Measurements from ENCODE around the gene NEK4. TPM values are rescaled to one million over a fixed set of nuclear protein-coding genes. Genes with fewer than 3 reads are reported as not detected.
"Not testable (repeated sequence)": the region's sequence is repeated elsewhere in the genome, so short reads cannot be mapped to it uniquely, and the experiment has no call there.

Gene NEK4
- total RNA-seq, 2 experiments from 2014 or later, result 29.4 to 29.7 TPM

- Mint-ChIP-seq H3K4me1 (no peaks in the 10 kb centered on the region), H3K4me3 (no peak overlapping the region), H3K36me3 (peaks cover 14% of the 10 kb centered on the region), H3K27me3 (no peaks in the 10 kb centered on the region), H3K27ac (no peak overlapping the region), H3K9me3 (no peaks in the 10 kb centered on the region)
- no peak for DNase-seq
Measured at GRCh38 chr3:52743152-52743551, 27.6 kb downstream of the NEK4 start.

DNA sequence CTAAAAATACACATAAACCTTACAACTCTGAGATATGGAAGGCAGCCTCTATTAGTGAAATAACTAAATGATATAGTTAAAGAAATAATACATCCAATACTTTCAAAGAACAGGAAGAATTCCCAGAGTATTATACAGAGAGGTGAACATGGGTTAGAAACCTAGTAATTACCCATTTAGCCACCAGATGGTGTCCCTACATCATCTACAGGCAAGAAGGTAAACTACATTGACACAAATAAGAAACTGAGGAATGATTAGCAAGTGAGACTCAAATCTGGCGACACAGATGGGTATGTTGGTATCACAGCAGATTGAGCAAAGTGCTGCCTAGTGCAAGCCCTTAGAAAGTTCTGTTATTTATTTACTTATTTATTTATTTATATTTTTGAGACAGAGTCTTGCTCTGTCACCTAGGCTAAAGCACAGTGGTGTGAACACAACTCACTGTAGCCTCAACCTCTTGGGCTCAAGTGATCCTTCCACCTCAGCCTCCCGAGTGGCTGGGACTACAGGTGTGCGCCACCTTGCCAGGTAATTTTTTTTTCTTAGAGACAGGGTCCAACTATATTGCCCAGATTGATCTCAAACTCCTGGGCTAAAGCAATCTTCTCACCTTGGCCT is 28.2 kb downstream of the NEK4 start:
- H3K27ac Mint-ChIP-seq, result no peak overlapping the region
- H3K36me3 Mint-ChIP-seq, result peaks cover 14% of the 10 kb centered on the region
- no peak for DNase-seq
- H3K9me3 Mint-ChIP-seq, result no peaks in the 10 kb centered on the region
- H3K27me3 Mint-ChIP-seq, result no peaks in the 10 kb centered on the region
- no peaks in the 10 kb centered on the region for H3K4me1 Mint-ChIP-seq
- H3K4me3 Mint-ChIP-seq, result no peak overlapping the region

- Mint-ChIP-seq H3K4me1 (no peaks in the 10 kb centered on the region), H3K36me3 (peaks cover 21% of the 10 kb centered on the region), H3K27me3 (no peaks in the 10 kb centered on the region), H3K27ac (no peak overlapping the region), H3K4me3 (no peak overlapping the region), H3K9me3 (no peaks in the 10 kb centered on the region)
- no peak for DNase-seq
Measured at GRCh38 chr3:52739730-52740129, 31.0 kb downstream of the NEK4 start.

DNA sequence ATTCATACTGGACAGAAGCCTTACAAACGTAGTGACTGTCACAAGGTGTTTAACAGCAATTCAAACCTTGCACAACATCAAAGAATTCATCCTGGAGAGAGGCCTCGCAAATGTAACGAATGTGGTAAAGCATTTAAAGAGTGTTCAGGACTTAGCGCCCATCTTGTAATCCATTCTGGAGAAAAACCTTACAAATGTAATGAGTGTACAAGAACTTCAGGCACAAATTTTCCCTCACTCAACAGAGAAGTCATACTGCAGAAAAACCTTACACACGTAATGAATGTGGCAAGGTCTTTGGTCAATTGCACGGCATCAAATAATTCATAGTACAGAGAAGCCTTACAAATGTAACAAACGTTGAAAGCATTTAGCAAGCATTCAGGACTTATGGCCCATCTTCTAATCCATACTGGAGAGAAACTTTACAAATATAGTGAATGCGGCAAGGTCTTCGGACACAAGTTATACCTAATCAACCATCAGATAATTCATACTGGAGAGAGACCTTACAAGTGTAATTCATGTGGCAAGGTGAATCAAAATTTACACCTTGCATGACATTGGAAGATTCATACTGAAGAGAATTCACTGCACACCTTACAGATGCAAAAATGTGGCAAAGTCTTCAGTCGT is 37.4 kb downstream of the NEK4 start:
- H3K4me3 Mint-ChIP-seq, result no peak overlapping the region
- no peak for DNase-seq
- H3K4me1 Mint-ChIP-seq, result peaks cover 6% of the 10 kb centered on the region
- H3K27me3 Mint-ChIP-seq, result no peaks in the 10 kb centered on the region
- H3K9me3 Mint-ChIP-seq, result peaks cover 28% of the 10 kb centered on the region
- peaks cover 73% of the 10 kb centered on the region for H3K36me3 Mint-ChIP-seq
- H3K27ac Mint-ChIP-seq, result no peak overlapping the region

- H3K4me1 Mint-ChIP-seq, result peaks cover 6% of the 10 kb centered on the region
- peaks cover 78% of the 10 kb centered on the region for H3K36me3 Mint-ChIP-seq
- no peak overlapping the region for H3K4me3 Mint-ChIP-seq
- H3K27me3 Mint-ChIP-seq, result no peaks in the 10 kb centered on the region
- no peak overlapping the region for H3K27ac Mint-ChIP-seq
- peaks cover 29% of the 10 kb centered on the region for H3K9me3 Mint-ChIP-seq
- no peak for DNase-seq
Measured at GRCh38 chr3:52731590-52731989, 39.1 kb downstream of the NEK4 start.

DNA sequence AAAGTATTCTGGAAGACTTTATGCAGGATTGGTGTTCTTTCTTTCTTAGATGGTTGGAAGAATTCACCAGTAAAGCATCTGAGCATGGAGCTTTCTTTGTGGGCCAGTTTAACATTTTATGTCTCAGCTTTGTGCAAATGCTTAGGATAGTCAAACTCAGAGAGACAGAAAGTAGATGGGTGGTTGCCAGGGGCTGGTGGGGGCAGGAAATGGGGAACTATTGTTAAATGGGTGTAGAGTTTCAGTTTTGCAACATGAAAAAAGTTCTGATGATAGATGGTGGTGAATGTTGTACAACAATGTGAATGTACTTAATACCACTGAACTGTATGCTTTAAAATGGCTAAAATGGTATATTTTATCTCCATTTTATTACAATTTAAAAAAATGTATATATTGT is 40.1 kb downstream of the NEK4 start:
- DNase-seq, result no peak
- H3K4me1 Mint-ChIP-seq, result peaks cover 6% of the 10 kb centered on the region
- no peak overlapping the region for H3K4me3 Mint-ChIP-seq
- H3K9me3 Mint-ChIP-seq, result peaks cover 29% of the 10 kb centered on the region
- no peaks in the 10 kb centered on the region for H3K27me3 Mint-ChIP-seq
- H3K36me3 Mint-ChIP-seq, result peaks cover 75% of the 10 kb centered on the region
- H3K27ac Mint-ChIP-seq, result no peak overlapping the region

- DNase-seq, result not testable (repeated sequence)
Measured at GRCh38 chr3:52728753-52729152, 42.0 kb downstream of the NEK4 start.

GRCh38 chr3:52724511-52724910 is 46.2 kb downstream of the NEK4 start:
- Mint-ChIP-seq H3K4me3 (no peak overlapping the region), H3K27ac (no peak overlapping the region), H3K36me3 (peaks cover 29% of the 10 kb centered on the region), H3K9me3 (peaks cover 13% of the 10 kb centered on the region), H3K4me1 (peaks cover 24% of the 10 kb centered on the region), H3K27me3 (no peaks in the 10 kb centered on the region)
- DNase-seq, result no peak

More at GRCh38 chr3:52728753-52729152, 42.0 kb downstream of the NEK4 start:
- H3K27ac Mint-ChIP-seq, H3K4me3 Mint-ChIP-seq, H3K4me1 Mint-ChIP-seq, H3K27me3 Mint-ChIP-seq: not testable (repeated sequence)
- Mint-ChIP-seq H3K36me3 (peaks cover 60% of the 10 kb centered on the region), H3K9me3 (peaks cover 28% of the 10 kb centered on the region)

- no peak for DNase-seq
- Mint-ChIP-seq H3K27ac (no peak overlapping the region), H3K9me3 (peaks cover 11% of the 10 kb centered on the region), H3K4me1 (peaks cover 24% of the 10 kb centered on the region), H3K27me3 (no peaks in the 10 kb centered on the region), H3K4me3 (no peak overlapping the region), H3K36me3 (peaks cover 28% of the 10 kb centered on the region)
Measured at GRCh38 chr3:52723935-52724334, 46.8 kb downstream of the NEK4 start.

GRCh38 chr3:52722491-52722890 is 48.2 kb downstream of the NEK4 start:
- Mint-ChIP-seq H3K27ac (no peak overlapping the region), H3K27me3 (no peaks in the 10 kb centered on the region), H3K4me1 (peaks cover 24% of the 10 kb centered on the region)

GRCh38 chr3:52721730-52722008 is 49.1 kb downstream of the NEK4 start:
- Mint-ChIP-seq H3K4me3 (no peak overlapping the region), H3K27me3 (no peaks in the 10 kb centered on the region), H3K27ac (no peak overlapping the region), H3K9me3 (peaks cover 7% of the 10 kb centered on the region), H3K4me1 (peaks cover 24% of the 10 kb centered on the region), H3K36me3 (peaks cover 18% of the 10 kb centered on the region)
- DNase-seq, result no peak

More at GRCh38 chr3:52722491-52722890, 48.2 kb downstream of the NEK4 start:
- no peak for DNase-seq
- Mint-ChIP-seq H3K9me3 (peaks cover 7% of the 10 kb centered on the region), H3K36me3 (peaks cover 21% of the 10 kb centered on the region), H3K4me3 (no peak overlapping the region)

DNA sequence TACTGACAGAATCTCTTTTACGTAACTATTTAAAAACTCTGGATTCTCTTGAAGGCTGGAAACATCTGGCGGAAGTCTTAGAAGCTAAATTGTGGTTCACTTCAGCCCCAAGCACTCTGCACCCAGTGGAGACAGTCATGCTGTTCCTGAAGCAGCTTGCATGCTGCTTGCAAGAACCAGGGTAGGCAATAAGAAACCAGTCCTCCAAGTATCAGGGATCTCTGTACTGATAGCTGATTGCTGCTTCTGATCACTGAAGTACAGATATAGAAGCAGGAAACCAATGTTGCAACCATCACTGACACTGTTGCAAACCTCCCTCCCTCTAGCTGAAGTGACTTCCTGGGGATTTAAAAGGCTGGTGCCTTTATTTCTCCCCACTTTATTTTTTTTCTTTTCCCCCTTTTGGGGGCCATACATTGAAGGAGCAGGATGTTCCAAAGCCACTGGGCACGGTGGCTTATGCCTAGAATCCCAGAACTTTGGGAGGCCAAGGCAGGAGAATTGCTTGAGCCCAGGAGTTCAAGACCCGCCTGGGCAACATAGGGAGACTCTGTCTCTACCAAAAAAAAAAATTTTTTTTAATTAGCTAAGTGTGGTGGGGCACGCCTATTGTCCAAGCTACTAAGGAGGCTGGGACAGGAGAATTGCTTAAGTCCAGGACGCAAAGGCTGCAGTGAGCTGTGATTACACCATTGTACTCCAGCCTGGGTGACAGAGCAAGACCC is 49.6 kb downstream of the NEK4 start:
- Mint-ChIP-seq H3K4me1 (peaks cover 24% of the 10 kb centered on the region), H3K27ac (peak overlapping the region; percentile 77), H3K4me3 (no peak overlapping the region), H3K9me3 (peaks cover 7% of the 10 kb centered on the region), H3K36me3 (peaks cover 18% of the 10 kb centered on the region), H3K27me3 (no peaks in the 10 kb centered on the region)
- no peak for DNase-seq

GRCh38 chr3:52719618-52720017 is 51.1 kb downstream of the NEK4 start:
- H3K9me3 Mint-ChIP-seq, result peaks cover 7% of the 10 kb centered on the region
- no peak overlapping the region for H3K4me3 Mint-ChIP-seq
- no peak overlapping the region for H3K27ac Mint-ChIP-seq
- DNase-seq, result no peak
- H3K36me3 Mint-ChIP-seq, result peaks cover 18% of the 10 kb centered on the region
- peaks cover 24% of the 10 kb centered on the region for H3K4me1 Mint-ChIP-seq
- H3K27me3 Mint-ChIP-seq, result no peaks in the 10 kb centered on the region

DNA sequence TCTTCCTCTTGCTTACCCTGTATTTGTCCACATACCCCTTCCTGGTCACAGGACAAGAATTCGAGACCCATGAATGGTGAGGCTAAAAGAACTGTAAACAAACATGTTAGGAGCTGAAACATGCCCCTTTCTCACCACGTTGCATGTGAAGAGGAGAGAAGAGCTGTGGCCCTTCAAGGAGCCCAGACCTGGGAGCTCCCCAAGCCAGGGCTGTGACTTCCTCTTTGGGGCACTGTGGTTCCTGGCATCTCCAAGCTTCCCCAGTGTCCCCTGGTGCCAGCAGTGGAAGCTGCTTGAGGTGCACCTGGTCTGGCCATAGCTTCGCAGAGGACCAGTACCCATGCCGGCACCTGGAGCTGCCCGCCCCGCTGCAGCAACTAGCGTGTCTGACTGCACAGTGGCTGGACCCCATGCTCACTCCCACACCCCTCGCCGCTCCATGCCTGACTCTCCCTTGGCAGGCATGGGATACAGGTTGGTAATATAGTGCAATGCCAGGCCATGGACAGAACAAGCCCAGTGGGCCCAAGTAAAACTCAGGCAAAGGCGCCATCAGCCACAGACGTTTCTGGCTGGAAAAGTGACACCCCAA is 54.9 kb downstream of the NEK4 start:
- Mint-ChIP-seq H3K36me3 (peaks cover 17% of the 10 kb centered on the region), H3K27ac (no peak overlapping the region)

More for the DNA sequence above, 54.9 kb downstream of the NEK4 start:
- Mint-ChIP-seq H3K4me1 (peaks cover 10% of the 10 kb centered on the region), H3K4me3 (no peak overlapping the region), H3K9me3 (peaks cover 7% of the 10 kb centered on the region), H3K27me3 (no peaks in the 10 kb centered on the region)
- no peak for DNase-seq

All from activated naive CD8-positive, alpha-beta T cell treated with anti-CD3 and anti-CD28 coated beads for 36 hours (primary cell).